ENCODE measurements around the gene KRTAP10-11.

- TF ChIP-seq CTCF (conservative IDR thresholded peaks at IDR 0.05 in 1 of 2, IDR thresholded peaks at IDR 0.05 in 1 of 2; ENCODE audit: low read depth in 1 of 2, low read length in 2 of 2): no peak
- no peak for TF ChIP-seq EZH2 (IDR thresholded peaks at IDR 0.05; ENCODE audit: low read length, missing control alignments)
These were observed 29.7 kb upstream of the KRTAP10-11 start for GRCh38 chr21:44616591-44616926.

All from fibroblast of lung (primary cell).